ENCODE results near the gene SSC5D. TPM values are rescaled to one million over a fixed set of nuclear protein-coding genes. Genes with fewer than 3 reads are reported as not detected.

The SSC5D gene
- total RNA-seq, 1 experiment from 2014 or later, result 1.5 TPM

DNA sequence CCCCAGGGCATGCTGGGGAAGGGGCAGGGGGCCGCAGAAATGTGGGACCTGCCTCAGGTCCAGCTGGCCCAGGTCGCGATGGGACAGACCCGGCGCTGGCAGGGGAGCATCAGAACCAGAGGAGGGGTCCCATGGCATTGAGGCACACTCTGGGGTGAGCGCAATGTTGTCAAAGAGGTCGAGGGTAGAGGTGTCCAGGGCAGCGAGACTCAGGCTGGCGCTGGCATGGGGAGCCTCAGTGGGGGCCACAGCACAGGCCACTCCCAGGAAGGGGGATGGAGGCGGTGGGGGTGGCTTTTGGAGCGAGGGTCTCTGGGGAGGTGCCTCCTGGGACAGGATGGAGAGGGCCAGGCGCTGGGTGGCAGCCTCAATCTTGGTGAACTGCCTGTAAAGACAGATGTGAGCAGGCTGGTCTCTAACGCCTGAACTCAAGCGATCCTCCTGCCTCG lies 24.6 kb upstream of the SSC5D start (continued):
- TF ChIP-seq, protein P1, sequence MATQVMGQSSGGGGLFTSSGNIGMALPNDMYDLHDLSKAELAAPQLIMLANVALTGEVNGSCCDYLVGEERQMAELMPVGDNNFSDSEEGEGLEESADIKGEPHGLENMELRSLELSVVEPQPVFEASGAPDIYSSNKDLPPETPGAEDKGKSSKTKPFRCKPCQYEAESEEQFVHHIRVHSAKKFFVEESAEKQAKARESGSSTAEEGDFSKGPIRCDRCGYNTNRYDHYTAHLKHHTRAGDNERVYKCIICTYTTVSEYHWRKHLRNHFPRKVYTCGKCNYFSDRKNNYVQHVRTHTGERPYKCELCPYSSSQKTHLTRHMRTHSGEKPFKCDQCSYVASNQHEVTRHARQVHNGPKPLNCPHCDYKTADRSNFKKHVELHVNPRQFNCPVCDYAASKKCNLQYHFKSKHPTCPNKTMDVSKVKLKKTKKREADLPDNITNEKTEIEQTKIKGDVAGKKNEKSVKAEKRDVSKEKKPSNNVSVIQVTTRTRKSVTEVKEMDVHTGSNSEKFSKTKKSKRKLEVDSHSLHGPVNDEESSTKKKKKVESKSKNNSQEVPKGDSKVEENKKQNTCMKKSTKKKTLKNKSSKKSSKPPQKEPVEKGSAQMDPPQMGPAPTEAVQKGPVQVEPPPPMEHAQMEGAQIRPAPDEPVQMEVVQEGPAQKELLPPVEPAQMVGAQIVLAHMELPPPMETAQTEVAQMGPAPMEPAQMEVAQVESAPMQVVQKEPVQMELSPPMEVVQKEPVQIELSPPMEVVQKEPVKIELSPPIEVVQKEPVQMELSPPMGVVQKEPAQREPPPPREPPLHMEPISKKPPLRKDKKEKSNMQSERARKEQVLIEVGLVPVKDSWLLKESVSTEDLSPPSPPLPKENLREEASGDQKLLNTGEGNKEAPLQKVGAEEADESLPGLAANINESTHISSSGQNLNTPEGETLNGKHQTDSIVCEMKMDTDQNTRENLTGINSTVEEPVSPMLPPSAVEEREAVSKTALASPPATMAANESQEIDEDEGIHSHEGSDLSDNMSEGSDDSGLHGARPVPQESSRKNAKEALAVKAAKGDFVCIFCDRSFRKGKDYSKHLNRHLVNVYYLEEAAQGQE (IDR thresholded peaks at IDR 0.05; ENCODE audit: low read depth), result no peak
- TF ChIP-seq RAD21 (IDR thresholded peaks at IDR 0.05; ENCODE audit: low read depth), result no peak
- no peak for TF ChIP-seq ZNF274 (IDR thresholded peaks at IDR 0.05; ENCODE audit: low read depth, low read length)
- no peak for TF ChIP-seq YY1 (IDR thresholded peaks at IDR 0.05; ENCODE audit: extremely low read depth, insufficient replicate concordance, low read depth, low read length)
- TF ChIP-seq FOSL1 (IDR thresholded peaks at IDR 0.05; ENCODE audit: low read depth), result no peak
- TF ChIP-seq, protein P2, sequence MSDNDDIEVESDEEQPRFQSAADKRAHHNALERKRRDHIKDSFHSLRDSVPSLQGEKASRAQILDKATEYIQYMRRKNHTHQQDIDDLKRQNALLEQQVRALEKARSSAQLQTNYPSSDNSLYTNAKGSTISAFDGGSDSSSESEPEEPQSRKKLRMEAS (IDR thresholded peaks at IDR 0.05), result no peak

DNA sequence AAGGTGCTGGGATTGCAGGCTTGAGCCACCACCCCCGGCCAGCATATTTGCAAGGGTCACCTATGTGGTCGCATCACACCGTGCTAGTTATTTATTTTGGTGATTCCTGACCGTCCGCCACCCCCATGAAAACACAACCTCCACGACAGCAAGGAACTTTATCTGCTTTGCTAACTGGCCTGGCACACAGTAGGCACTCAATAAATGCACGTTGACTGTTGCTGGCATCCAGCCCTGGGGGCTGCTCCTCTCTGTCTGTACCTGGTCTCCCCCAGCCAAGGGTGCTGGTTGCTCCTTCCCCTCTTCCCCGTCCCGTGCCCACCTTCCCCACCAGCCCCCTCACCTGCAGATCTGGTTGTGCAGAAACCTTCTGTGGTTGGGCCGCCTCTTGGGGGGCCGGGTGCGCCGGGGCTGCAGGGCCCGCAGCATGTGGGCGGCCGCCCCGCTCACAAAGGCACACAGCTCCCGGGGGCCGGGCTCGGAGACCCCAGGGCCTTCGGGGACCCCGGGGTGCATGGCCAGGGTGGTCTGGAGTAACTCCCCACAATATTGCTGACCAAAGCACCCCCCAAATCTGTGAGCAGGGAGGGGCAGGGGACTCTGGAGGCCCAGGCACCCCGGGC lies 24.1 kb upstream of the SSC5D start:
- Histone ChIP-seq H3K4me2 (ENCODE audit: low read length) (no peak overlapping the region), H3K4me3 (replicated peaks in 1 of 2; ENCODE audit: low read depth in 1 of 2, low read length in 2 of 2) (no peak overlapping the region), H4K20me1 (ENCODE audit: insufficient read depth) (no peaks in the 10 kb centered on the region), H3K27ac (ENCODE audit: low read depth, low read length) (no peak overlapping the region), H3K9me3 (ENCODE audit: control insufficient read depth in 1 of 2, insufficient read depth in 1 of 2, low read depth in 1 of 2, low read length in 2 of 2) (no peaks in the 10 kb centered on the region), H3K27me3 (ENCODE audit: insufficient read depth, low read length) (no peaks in the 10 kb centered on the region), H3K9ac (ENCODE audit: low read length) (no peak overlapping the region), H3K79me2 (ENCODE audit: insufficient read depth, low read length) (peaks cover 10% of the 10 kb centered on the region; the same call in 1 of the 2 replicates), H3K4me1 (ENCODE audit: control insufficient read depth in 1 of 2, insufficient read depth in 2 of 2, low read length in 2 of 2) (peaks cover 19 to 43% of the 10 kb centered on the region in 2 experiments), H2AFZ (ENCODE audit: low read depth, low read length, poor library complexity, severe bottlenecking) (no peak overlapping the region), H3K9me2 (ENCODE audit: insufficient read depth) (no peaks in the 10 kb centered on the region), H3K36me3 (ENCODE audit: control insufficient read depth in 1 of 2, insufficient read depth in 2 of 2, low read length in 2 of 2) (no peaks in the 10 kb centered on the region)
- no TSS peak for BruUV-seq (replicated peaks)
- ChIA-PET POLR2A (no interaction called here), RAD21 (ENCODE audit: low non-redundant PET in 1 of 2, low total read pairs in 2 of 2, uncharacterized antibody in 2 of 2, unreplicated experiment in 2 of 2) (no interaction called here), CTCF (no interaction called here)
- DNase-seq (ENCODE audit: low read depth, low spot score) (no peak), ATAC-seq (no peak)
- intact Hi-C loops (cut with micrococcal nuclease), result no loop called here
- TF ChIP-seq EZH2phosphoT487 (IDR thresholded peaks at IDR 0.05; ENCODE audit: borderline replicate concordance), result no peak
- TF ChIP-seq CEBPB (IDR thresholded peaks at IDR 0.05; ENCODE audit: low read depth), result no peak
- no peak for TF ChIP-seq SRF (IDR thresholded peaks at IDR 0.05; ENCODE audit: low read depth)
- TF ChIP-seq SP1 (IDR thresholded peaks at IDR 0.05; ENCODE audit: low read depth), result no peak
- TF ChIP-seq, protein P1 (IDR thresholded peaks at IDR 0.05; ENCODE audit: low read depth), result no peak
- TF ChIP-seq ELF1 (IDR thresholded peaks at IDR 0.05; ENCODE audit: borderline replicate concordance, low read depth), result no peak
- no peak for TF ChIP-seq FOSL1 (IDR thresholded peaks at IDR 0.05; ENCODE audit: low read depth)
- TF ChIP-seq ZFX (IDR thresholded peaks at IDR 0.05), result no peak
- TF ChIP-seq ZNF274 (IDR thresholded peaks at IDR 0.05; ENCODE audit: low read depth, low read length), result no peak
- no peak for TF ChIP-seq POLR2AphosphoS5 (IDR thresholded peaks at IDR 0.05; ENCODE audit: low read depth, low read length)
- TF ChIP-seq, protein P2 (IDR thresholded peaks at IDR 0.05), result no peak
- TF ChIP-seq, protein P3, sequence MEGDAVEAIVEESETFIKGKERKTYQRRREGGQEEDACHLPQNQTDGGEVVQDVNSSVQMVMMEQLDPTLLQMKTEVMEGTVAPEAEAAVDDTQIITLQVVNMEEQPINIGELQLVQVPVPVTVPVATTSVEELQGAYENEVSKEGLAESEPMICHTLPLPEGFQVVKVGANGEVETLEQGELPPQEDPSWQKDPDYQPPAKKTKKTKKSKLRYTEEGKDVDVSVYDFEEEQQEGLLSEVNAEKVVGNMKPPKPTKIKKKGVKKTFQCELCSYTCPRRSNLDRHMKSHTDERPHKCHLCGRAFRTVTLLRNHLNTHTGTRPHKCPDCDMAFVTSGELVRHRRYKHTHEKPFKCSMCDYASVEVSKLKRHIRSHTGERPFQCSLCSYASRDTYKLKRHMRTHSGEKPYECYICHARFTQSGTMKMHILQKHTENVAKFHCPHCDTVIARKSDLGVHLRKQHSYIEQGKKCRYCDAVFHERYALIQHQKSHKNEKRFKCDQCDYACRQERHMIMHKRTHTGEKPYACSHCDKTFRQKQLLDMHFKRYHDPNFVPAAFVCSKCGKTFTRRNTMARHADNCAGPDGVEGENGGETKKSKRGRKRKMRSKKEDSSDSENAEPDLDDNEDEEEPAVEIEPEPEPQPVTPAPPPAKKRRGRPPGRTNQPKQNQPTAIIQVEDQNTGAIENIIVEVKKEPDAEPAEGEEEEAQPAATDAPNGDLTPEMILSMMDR (IDR thresholded peaks at IDR 0.05 in 2 of 3, conservative IDR thresholded peaks at IDR 0.05 in 1 of 3; ENCODE audit: borderline replicate concordance in 1 of 3, insufficient read depth in 1 of 3, low read depth in 2 of 3, low read length in 2 of 3), result no peak
